ENCODE data around the gene SLC25A51. TPM values are rescaled to one million over a fixed set of nuclear protein-coding genes. Genes with fewer than 3 reads are reported as not detected.

The SLC25A51 gene
- total and polyA plus RNA-seq, 4 donors = 3.8 to 24.4 (median 9.1) TPM

- Histone ChIP-seq H3K4me1 (ENCODE audit: control insufficient read depth in 4 of 4, insufficient read depth in 4 of 4, low read length in 3 of 4) (peaks cover 0 to 16% (median 7%) of the 10 kb centered on the region in 4 donors), H3K9ac (ENCODE audit: low read depth in 1 of 2, low read length in 2 of 2) (no peak overlapping the region), H3K9me3 (ENCODE audit: control insufficient read depth in 4 of 4, low read length in 3 of 4) (no peaks in the 10 kb centered on the region), H3K36me3 (ENCODE audit: control insufficient read depth in 4 of 4, insufficient read depth in 3 of 4, low read depth in 1 of 4, low read length in 3 of 4) (peaks cover 5 to 36% (median 22%) of the 10 kb centered on the region in 4 donors), H3K27me3 (ENCODE audit: control insufficient read depth in 4 of 4, insufficient read depth in 4 of 4, low read length in 3 of 4) (no peaks in the 10 kb centered on the region), H3K27ac (ENCODE audit: low read depth in 1 of 2, low read length in 2 of 2) (no peak overlapping the region), H3K4me3 (ENCODE audit: low read depth in 1 of 3, low read length in 3 of 3) (no peak overlapping the region)
- WGBS = 96% methylated on average over 2 of the region's 2 CpGs
- no peak for TF ChIP-seq MAX (IDR thresholded peaks at IDR 0.05)
- no peak for TF ChIP-seq CTCF (IDR thresholded peaks at IDR 0.05; ENCODE audit: low read depth, low read length, missing input control)
- no peak for TF ChIP-seq TAF1 (conservative IDR thresholded peaks at IDR 0.05)
- no peak for TF ChIP-seq GABPA (IDR thresholded peaks at IDR 0.05 in 1 of 2, conservative IDR thresholded peaks at IDR 0.05 in 1 of 2)
- TF ChIP-seq ZBTB33 (IDR thresholded peaks at IDR 0.05) = no peak
- TF ChIP-seq FOXA1 (IDR thresholded peaks at IDR 0.05) = no peak
- TF ChIP-seq SP1 (IDR thresholded peaks at IDR 0.05) = no peak
- TF ChIP-seq EGR1 (IDR thresholded peaks at IDR 0.05; ENCODE audit: low read depth in 2 of 2) = no peak
- no peak for TF ChIP-seq FOXA2 (IDR thresholded peaks at IDR 0.05)
- TF ChIP-seq RXRA (IDR thresholded peaks at IDR 0.05) = no peak
- TF ChIP-seq NR2F2 (IDR thresholded peaks at IDR 0.05) = no peak
- no peak for TF ChIP-seq YY1 (IDR thresholded peaks at IDR 0.05)
- no peak for TF ChIP-seq REST (IDR thresholded peaks at IDR 0.05)
- no peak for TF ChIP-seq ATF3 (IDR thresholded peaks at IDR 0.05)
- no peak for TF ChIP-seq RAD21 (IDR thresholded peaks at IDR 0.05)
- no peak for TF ChIP-seq JUND (IDR thresholded peaks at IDR 0.05)
- no peak for TF ChIP-seq HNF4G (IDR thresholded peaks at IDR 0.05)
- no peak for TF ChIP-seq HNF4A (conservative IDR thresholded peaks at IDR 0.05)
- no peak for DNase-seq (ENCODE audit: low spot score)
These were observed 37.3 kb upstream of the SLC25A51 start for GRCh38 chr9:37941253-37941652.
